Measurements from ENCODE around the gene GFRA1.

The GFRA1 gene

GRCh38 chr10:116143673-116144222 is 129.3 kb downstream of the GFRA1 start:
- Histone ChIP-seq H3K9ac (ENCODE audit: low read length in 2 of 2) (no peak overlapping the region), H3K4me3 (ENCODE audit: low read length in 2 of 2) (no peak overlapping the region), H3K27me3 (ENCODE audit: control insufficient read depth in 1 of 2, insufficient read depth in 2 of 2, low read length in 2 of 2) (peaks cover 0 to 3% of the 10 kb centered on the region in 2 donors), H3K27ac (ENCODE audit: low read length) (no peak overlapping the region), H3K4me1 (ENCODE audit: control insufficient read depth, insufficient read depth, low read length) (no peaks in the 10 kb centered on the region), H3K36me3 (ENCODE audit: control insufficient read depth in 2 of 2, insufficient read depth in 2 of 2, low read length in 2 of 2) (no peaks in the 10 kb centered on the region), H3K9me3 (ENCODE audit: control insufficient read depth in 2 of 2, low read length in 2 of 2) (no peaks in the 10 kb centered on the region)

GRCh38 chr10:116141855-116142254 is 131.2 kb downstream of the GFRA1 start:
- Histone ChIP-seq H3K36me3 (ENCODE audit: control insufficient read depth in 2 of 2, insufficient read depth in 2 of 2, low read length in 2 of 2) (no peaks in the 10 kb centered on the region), H3K4me3 (ENCODE audit: low read length in 2 of 2) (no peak overlapping the region), H3K4me1 (ENCODE audit: control insufficient read depth, insufficient read depth, low read length) (no peaks in the 10 kb centered on the region), H3K9me3 (ENCODE audit: control insufficient read depth in 2 of 2, low read length in 2 of 2) (no peaks in the 10 kb centered on the region), H3K27ac (ENCODE audit: low read length) (no peak overlapping the region), H3K9ac (ENCODE audit: low read length in 2 of 2) (no peak overlapping the region), H3K27me3 (ENCODE audit: control insufficient read depth in 1 of 2, insufficient read depth in 2 of 2, low read length in 2 of 2) (peaks cover 0 to 3% of the 10 kb centered on the region in 2 donors)

GRCh38 chr10:116141246-116141645 is 131.8 kb downstream of the GFRA1 start:
- Histone ChIP-seq H3K9me3 (ENCODE audit: control insufficient read depth in 2 of 2, low read length in 2 of 2) (no peaks in the 10 kb centered on the region), H3K27ac (ENCODE audit: low read length) (no peak overlapping the region), H3K27me3 (ENCODE audit: control insufficient read depth in 1 of 2, insufficient read depth in 2 of 2, low read length in 2 of 2) (peaks cover 0 to 3% of the 10 kb centered on the region in 2 donors), H3K4me3 (ENCODE audit: low read length in 2 of 2) (no peak overlapping the region), H3K9ac (ENCODE audit: low read length in 2 of 2) (no peak overlapping the region), H3K4me1 (ENCODE audit: control insufficient read depth, insufficient read depth, low read length) (no peaks in the 10 kb centered on the region), H3K36me3 (ENCODE audit: control insufficient read depth in 2 of 2, insufficient read depth in 2 of 2, low read length in 2 of 2) (no peaks in the 10 kb centered on the region)

- H3K27me3 ChIP-seq (ENCODE audit: control insufficient read depth in 1 of 2, insufficient read depth in 2 of 2, low read length in 2 of 2) = peaks cover 0 to 3% of the 10 kb centered on the region in 2 donors
- H3K4me1 ChIP-seq (ENCODE audit: control insufficient read depth, insufficient read depth, low read length) = no peaks in the 10 kb centered on the region
- H3K27ac ChIP-seq (ENCODE audit: low read length) = no peak overlapping the region
- no peaks in the 10 kb centered on the region for H3K36me3 ChIP-seq (ENCODE audit: control insufficient read depth in 2 of 2, insufficient read depth in 2 of 2, low read length in 2 of 2)
- no peak overlapping the region for H3K9ac ChIP-seq (ENCODE audit: low read length in 2 of 2)
- H3K4me3 ChIP-seq (ENCODE audit: low read length in 2 of 2) = no peak overlapping the region
- H3K9me3 ChIP-seq (ENCODE audit: control insufficient read depth in 2 of 2, low read length in 2 of 2) = no peaks in the 10 kb centered on the region
These were observed 133.1 kb downstream of the GFRA1 start for GRCh38 chr10:116139886-116140285.

GRCh38 chr10:116138897-116139296 is 134.1 kb downstream of the GFRA1 start:
- no peak overlapping the region for H3K4me3 ChIP-seq (ENCODE audit: low read length in 2 of 2)
- no peak overlapping the region for H3K27ac ChIP-seq (ENCODE audit: low read length)
- H3K9me3 ChIP-seq (ENCODE audit: control insufficient read depth in 2 of 2, low read length in 2 of 2) = no peaks in the 10 kb centered on the region
- no peaks in the 10 kb centered on the region for H3K36me3 ChIP-seq (ENCODE audit: control insufficient read depth in 2 of 2, insufficient read depth in 2 of 2, low read length in 2 of 2)
- peaks cover 0 to 3% of the 10 kb centered on the region in 2 donors for H3K27me3 ChIP-seq (ENCODE audit: control insufficient read depth in 1 of 2, insufficient read depth in 2 of 2, low read length in 2 of 2)
- no peaks in the 10 kb centered on the region for H3K4me1 ChIP-seq (ENCODE audit: control insufficient read depth, insufficient read depth, low read length)
- no peak overlapping the region for H3K9ac ChIP-seq (ENCODE audit: low read length in 2 of 2)

- Histone ChIP-seq H3K9me3 (ENCODE audit: control insufficient read depth in 2 of 2, low read length in 2 of 2) (no peaks in the 10 kb centered on the region), H3K4me3 (ENCODE audit: low read length in 2 of 2) (no peak overlapping the region), H3K4me1 (ENCODE audit: control insufficient read depth, insufficient read depth, low read length) (no peaks in the 10 kb centered on the region), H3K27me3 (ENCODE audit: control insufficient read depth in 1 of 2, insufficient read depth in 2 of 2, low read length in 2 of 2) (peaks cover 0 to 3% of the 10 kb centered on the region in 2 donors), H3K27ac (ENCODE audit: low read length) (no peak overlapping the region), H3K9ac (ENCODE audit: low read length in 2 of 2) (no peak overlapping the region), H3K36me3 (ENCODE audit: control insufficient read depth in 2 of 2, insufficient read depth in 2 of 2, low read length in 2 of 2) (no peaks in the 10 kb centered on the region)
These were observed 136.7 kb downstream of the GFRA1 start for GRCh38 chr10:116136261-116136660.

- Histone ChIP-seq H3K4me3 (ENCODE audit: low read length in 2 of 2) (no peak overlapping the region), H3K27ac (ENCODE audit: low read length) (no peak overlapping the region), H3K9ac (ENCODE audit: low read length in 2 of 2) (no peak overlapping the region), H3K4me1 (ENCODE audit: control insufficient read depth, insufficient read depth, low read length) (no peaks in the 10 kb centered on the region), H3K36me3 (ENCODE audit: control insufficient read depth in 2 of 2, insufficient read depth in 2 of 2, low read length in 2 of 2) (no peaks in the 10 kb centered on the region), H3K9me3 (ENCODE audit: control insufficient read depth in 2 of 2, low read length in 2 of 2) (no peaks in the 10 kb centered on the region), H3K27me3 (ENCODE audit: control insufficient read depth in 1 of 2, insufficient read depth in 2 of 2, low read length in 2 of 2) (no peaks in the 10 kb centered on the region)
These were observed 138.7 kb downstream of the GFRA1 start for GRCh38 chr10:116134322-116134721.

GRCh38 chr10:116133634-116134033 is 139.4 kb downstream of the GFRA1 start:
- H3K9me3 ChIP-seq (ENCODE audit: control insufficient read depth in 2 of 2, low read length in 2 of 2) = no peaks in the 10 kb centered on the region
- no peak overlapping the region for H3K9ac ChIP-seq (ENCODE audit: low read length in 2 of 2)
- no peaks in the 10 kb centered on the region for H3K36me3 ChIP-seq (ENCODE audit: control insufficient read depth in 2 of 2, insufficient read depth in 2 of 2, low read length in 2 of 2)
- no peaks in the 10 kb centered on the region for H3K27me3 ChIP-seq (ENCODE audit: control insufficient read depth in 1 of 2, insufficient read depth in 2 of 2, low read length in 2 of 2)
- no peak overlapping the region for H3K27ac ChIP-seq (ENCODE audit: low read length)
- H3K4me3 ChIP-seq (ENCODE audit: low read length in 2 of 2) = no peak overlapping the region
- H3K4me1 ChIP-seq (ENCODE audit: control insufficient read depth, insufficient read depth, low read length) = no peaks in the 10 kb centered on the region

GRCh38 chr10:116132780-116133399 is 140.1 kb downstream of the GFRA1 start:
- H3K36me3 ChIP-seq (ENCODE audit: control insufficient read depth in 2 of 2, insufficient read depth in 2 of 2, low read length in 2 of 2) = no peaks in the 10 kb centered on the region
- no peaks in the 10 kb centered on the region for H3K9me3 ChIP-seq (ENCODE audit: control insufficient read depth in 2 of 2, low read length in 2 of 2)

GRCh38 chr10:116130006-116130405 is 143.0 kb downstream of the GFRA1 start:
- no peaks in the 10 kb centered on the region for H3K9me3 ChIP-seq (ENCODE audit: control insufficient read depth in 2 of 2, low read length in 2 of 2)
- H3K4me1 ChIP-seq (ENCODE audit: control insufficient read depth, insufficient read depth, low read length) = no peaks in the 10 kb centered on the region
- H3K4me3 ChIP-seq (ENCODE audit: low read length in 2 of 2) = no peak overlapping the region
- H3K27ac ChIP-seq (ENCODE audit: low read length) = no peak overlapping the region
- no peaks in the 10 kb centered on the region for H3K27me3 ChIP-seq (ENCODE audit: control insufficient read depth in 1 of 2, insufficient read depth in 2 of 2, low read length in 2 of 2)
- H3K9ac ChIP-seq (ENCODE audit: low read length in 2 of 2) = no peak overlapping the region
- no peaks in the 10 kb centered on the region for H3K36me3 ChIP-seq (ENCODE audit: control insufficient read depth in 2 of 2, insufficient read depth in 2 of 2, low read length in 2 of 2)

More at GRCh38 chr10:116132780-116133399, 140.1 kb downstream of the GFRA1 start:
- Histone ChIP-seq H3K4me1 (ENCODE audit: control insufficient read depth, insufficient read depth, low read length) (no peaks in the 10 kb centered on the region), H3K27ac (ENCODE audit: low read length) (no peak overlapping the region), H3K9ac (ENCODE audit: low read length in 2 of 2) (no peak overlapping the region), H3K4me3 (ENCODE audit: low read length in 2 of 2) (no peak overlapping the region), H3K27me3 (ENCODE audit: control insufficient read depth in 1 of 2, insufficient read depth in 2 of 2, low read length in 2 of 2) (no peaks in the 10 kb centered on the region)

- H3K4me3 ChIP-seq (ENCODE audit: low read length in 2 of 2) = no peak overlapping the region
- H3K4me1 ChIP-seq (ENCODE audit: control insufficient read depth, insufficient read depth, low read length) = no peaks in the 10 kb centered on the region
- no peak overlapping the region for H3K9ac ChIP-seq (ENCODE audit: low read length in 2 of 2)
- H3K36me3 ChIP-seq (ENCODE audit: control insufficient read depth in 2 of 2, insufficient read depth in 2 of 2, low read length in 2 of 2) = peaks cover 0 to 2% of the 10 kb centered on the region in 2 donors
- H3K9me3 ChIP-seq (ENCODE audit: control insufficient read depth in 2 of 2, low read length in 2 of 2) = no peaks in the 10 kb centered on the region
- no peaks in the 10 kb centered on the region for H3K27me3 ChIP-seq (ENCODE audit: control insufficient read depth in 1 of 2, insufficient read depth in 2 of 2, low read length in 2 of 2)
- no peak overlapping the region for H3K27ac ChIP-seq (ENCODE audit: low read length)
These were observed 145.9 kb downstream of the GFRA1 start for GRCh38 chr10:116126954-116127695.
